ENCODE data around the gene SLC30A4. TPM values are rescaled to one million over a fixed set of nuclear protein-coding genes. Genes with fewer than 3 reads are reported as not detected.

SLC30A4 gene
- polyA plus RNA-seq, 1 of the 3 experiments (the other 2 are of a cell fraction) = 1.9 TPM

GRCh38 chr15:45468294-45468693 is 54.3 kb downstream of the SLC30A4 start:
- H4K20me1 ChIP-seq (ENCODE audit: insufficient read depth) = no peaks in the 10 kb centered on the region
- H3K36me3 ChIP-seq (replicated peaks in 1 of 2; ENCODE audit: control insufficient read depth in 1 of 2, insufficient read depth in 2 of 2, low read length in 1 of 2) = no peaks in the 10 kb centered on the region
- WGBS (ENCODE audit: low lambda C conversion rate) = 63% methylated on average over 4 of the region's 4 CpGs
- H3F3A ChIP-seq (replicated peaks; ENCODE audit: insufficient read depth) = no peaks in the 10 kb centered on the region
- no peaks in the 10 kb centered on the region for H3K4me1 ChIP-seq (ENCODE audit: control insufficient read depth in 1 of 2, insufficient read depth in 2 of 2, low read depth in 1 of 2, low read length in 1 of 2)
- no peak overlapping the region for H3K4me2 ChIP-seq
- ChIA-PET CTCF (interaction anchor here (1.1 to 3.3 kb wide), 2 partner anchors 10 to 143 kb away, joined by 3 to 19 read pairs; no protein-coding TSS in a partner anchor), POLR2A (no interaction called here)
- no peak overlapping the region for H3K4me3 ChIP-seq (ENCODE audit: low read depth in 2 of 2, low read length in 1 of 2)
- no peaks in the 10 kb centered on the region for H3K9me3 ChIP-seq
- no peaks in the 10 kb centered on the region for H3K9me2 ChIP-seq
- no peak overlapping the region for H3K9ac ChIP-seq
- no peak for DNase-seq
- no peaks in the 10 kb centered on the region for H3K27me3 ChIP-seq (ENCODE audit: insufficient read depth)
- H3K79me2 ChIP-seq (ENCODE audit: insufficient read depth) = no peaks in the 10 kb centered on the region
- TF ChIP-seq TAF1 (IDR thresholded peaks at IDR 0.05; ENCODE audit: borderline replicate concordance, low read depth, low read length) (no peak), USF2 (IDR thresholded peaks at IDR 0.05; ENCODE audit: borderline replicate concordance, low read depth, low read length) (no peak), MEF2A (IDR thresholded peaks at IDR 0.05; ENCODE audit: borderline replicate concordance, low read depth) (no peak), FOXJ3 (CRISPR knock-in tag; IDR thresholded peaks at IDR 0.05) (no peak), POLR2AphosphoS5 (IDR thresholded peaks at IDR 0.05; ENCODE audit: low read depth, low read length) (no peak), FOXM1 (IDR thresholded peaks at IDR 0.05; ENCODE audit: low read depth) (no peak), MAX (IDR thresholded peaks at IDR 0.05; ENCODE audit: low read depth) (no peak), SIN3A (IDR thresholded peaks at IDR 0.05; ENCODE audit: borderline replicate concordance, low read depth, low read length) (no peak), NFIC (IDR thresholded peaks at IDR 0.05; ENCODE audit: borderline replicate concordance) (no peak), MXI1 (IDR thresholded peaks at IDR 0.05; ENCODE audit: low read depth, low read length) (no peak), CTCF (IDR thresholded peaks at IDR 0.05) (no peak), SMC3 (IDR thresholded peaks at IDR 0.05; ENCODE audit: low read depth, low read length) (no peak), NRF1 (IDR thresholded peaks at IDR 0.05; ENCODE audit: low read depth, low read length) (no peak), IRF3 (IDR thresholded peaks at IDR 0.05; ENCODE audit: low read depth, low read length) (no peak), RFX5 (IDR thresholded peaks at IDR 0.05; ENCODE audit: low read length) (no peak)
- no peak overlapping the region for H3K27ac ChIP-seq (ENCODE audit: low read depth in 2 of 2, low read length in 1 of 2)
- no peak overlapping the region for H2AFZ ChIP-seq (ENCODE audit: low read depth)
